NCI-H446 treated with DMSO at 0.1 percent for 48 hours (cell line): ENCODE results near the gene NACAD.

Source experiments
- DNase-seq: peaks from one replicate; lab custom pipeline; 2025; lab: John Stamatoyannopoulos, UW

NACAD gene

DNA sequence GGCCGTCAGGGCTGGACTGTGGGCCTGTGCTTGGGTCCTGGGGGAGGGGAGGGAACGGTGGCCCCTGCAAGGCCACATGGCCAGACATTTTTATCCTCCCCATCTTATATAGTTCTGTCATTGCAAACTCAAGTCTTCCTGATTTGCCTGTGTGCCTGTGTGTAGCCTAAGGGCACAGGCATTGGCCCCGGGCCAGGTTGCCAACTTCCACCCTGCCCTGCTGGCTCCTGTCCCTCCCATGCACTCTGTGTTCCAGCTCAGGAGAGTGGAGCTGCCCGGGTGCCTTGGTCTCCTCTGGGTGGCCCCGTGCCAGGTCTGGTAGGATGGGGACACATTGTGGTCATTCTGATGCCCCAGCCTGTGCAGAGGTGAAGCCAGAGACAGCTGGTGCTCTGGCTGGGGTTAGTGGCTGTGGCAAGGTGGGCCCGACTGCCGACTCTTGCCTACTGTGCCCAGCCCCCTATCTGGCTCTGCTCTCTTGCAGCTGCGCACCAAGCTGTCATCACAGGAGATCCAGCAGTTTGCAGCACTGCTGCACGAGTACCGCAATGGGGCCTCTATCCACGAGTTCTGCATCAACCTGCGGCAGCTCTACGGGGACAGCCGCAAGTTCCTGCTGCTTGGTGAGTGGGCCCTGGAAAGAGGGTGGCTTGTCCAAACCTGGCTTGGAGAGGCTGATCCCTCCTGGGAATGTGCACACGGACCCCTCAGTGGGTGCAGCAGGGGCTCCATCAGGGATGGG is 14.8 kb downstream of the NACAD start:
- no peak for DNase-seq

DNA sequence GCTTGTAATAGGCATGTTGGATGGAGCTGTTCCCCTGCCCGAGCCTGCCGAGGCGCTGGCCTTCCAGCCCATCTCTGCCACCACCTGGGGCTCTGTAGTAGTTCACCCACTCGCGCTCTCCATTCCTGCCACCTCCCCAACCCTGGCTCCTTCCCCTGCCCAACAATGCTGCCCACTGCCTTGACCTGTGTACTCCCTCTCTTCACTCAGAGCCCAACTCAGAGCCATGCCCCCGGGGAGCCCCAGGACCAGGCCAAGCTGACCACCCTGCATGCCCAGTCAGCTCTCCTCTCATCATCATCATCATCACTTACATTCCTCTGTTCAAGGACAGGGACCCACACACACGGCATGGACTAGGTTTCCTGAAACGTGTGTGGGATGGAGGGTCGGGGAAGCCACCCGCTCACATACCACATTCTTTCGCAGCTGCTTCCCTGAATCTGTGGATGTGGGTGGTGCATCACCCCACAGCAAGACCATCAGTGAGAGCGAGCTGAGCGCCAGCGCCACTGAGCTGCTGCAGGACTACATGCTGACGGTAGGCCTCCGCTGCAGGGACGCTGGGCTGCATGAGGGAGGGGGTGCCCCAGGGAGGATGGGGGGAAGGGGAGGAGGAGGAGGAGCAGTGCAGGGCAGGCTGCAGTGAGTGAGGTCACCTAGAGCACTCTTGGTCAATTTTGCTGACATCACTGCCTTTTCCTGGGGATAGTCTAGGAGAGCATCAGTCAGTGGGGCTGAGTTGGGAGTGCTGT is 15.6 kb downstream of the NACAD start:
- no peak for DNase-seq

DNA sequence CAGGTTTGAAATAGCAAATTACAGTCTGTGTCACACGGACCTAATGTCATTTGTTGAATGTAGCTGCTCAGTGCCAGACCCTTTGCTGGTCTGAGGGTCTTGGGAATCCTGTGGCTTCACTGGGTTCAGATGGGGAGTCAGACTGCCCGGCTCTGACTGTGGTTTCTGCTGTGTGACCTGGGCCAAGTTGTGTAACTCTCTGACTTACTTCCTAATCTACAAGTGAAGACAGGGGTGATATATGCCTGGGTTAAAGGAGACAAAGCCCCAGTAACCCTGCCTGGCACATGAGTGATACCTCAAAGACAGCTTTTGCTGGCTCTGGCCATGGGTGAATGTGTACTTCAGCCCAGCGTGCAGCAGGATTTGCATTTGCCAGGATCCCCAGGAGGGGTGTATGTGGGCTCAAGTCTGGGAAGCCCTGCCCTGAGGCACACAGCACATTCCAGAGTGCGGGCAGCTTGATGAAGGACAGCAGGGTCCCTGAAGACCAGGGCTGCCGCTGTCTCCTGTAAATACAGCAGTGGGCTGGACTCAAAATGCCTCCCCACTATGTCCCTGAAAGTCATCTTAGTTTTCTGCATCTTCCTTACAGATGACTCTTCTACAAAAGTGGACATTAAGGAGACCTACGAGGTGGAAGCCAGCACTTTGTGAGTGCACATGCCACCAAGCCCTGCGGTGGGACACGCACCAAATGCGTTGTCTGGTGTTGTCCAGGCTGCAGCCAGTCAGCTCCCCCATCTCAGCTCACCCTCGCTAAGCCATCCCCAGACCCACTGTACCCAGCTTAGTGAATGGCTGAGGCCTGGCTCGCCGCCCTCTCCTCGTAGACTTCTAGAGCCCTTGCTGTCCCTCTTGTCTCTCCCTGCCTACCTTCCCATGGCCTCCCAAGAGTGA is 16.4 kb downstream of the NACAD start:
- DNase-seq, result no peak

DNA sequence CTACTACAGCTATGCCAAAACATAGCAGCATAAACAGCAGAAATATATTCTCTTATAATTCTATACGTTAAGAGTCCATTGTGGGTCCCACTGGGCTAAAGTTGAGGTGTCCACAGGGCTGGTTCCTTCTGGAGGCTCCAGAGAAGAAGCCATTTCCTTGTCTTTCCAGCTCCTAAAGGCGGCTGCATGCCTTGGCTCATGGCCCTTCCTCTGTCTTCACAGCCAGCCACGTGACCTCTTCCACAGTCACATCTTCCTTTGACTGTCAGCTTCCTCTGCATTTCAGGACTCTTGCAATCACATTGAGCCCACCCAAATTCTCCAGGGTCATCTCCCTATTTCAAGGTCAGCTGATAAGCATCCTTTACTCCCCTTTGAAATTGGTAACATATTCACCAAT is 17.2 kb downstream of the NACAD start:
- no peak for DNase-seq

DNA sequence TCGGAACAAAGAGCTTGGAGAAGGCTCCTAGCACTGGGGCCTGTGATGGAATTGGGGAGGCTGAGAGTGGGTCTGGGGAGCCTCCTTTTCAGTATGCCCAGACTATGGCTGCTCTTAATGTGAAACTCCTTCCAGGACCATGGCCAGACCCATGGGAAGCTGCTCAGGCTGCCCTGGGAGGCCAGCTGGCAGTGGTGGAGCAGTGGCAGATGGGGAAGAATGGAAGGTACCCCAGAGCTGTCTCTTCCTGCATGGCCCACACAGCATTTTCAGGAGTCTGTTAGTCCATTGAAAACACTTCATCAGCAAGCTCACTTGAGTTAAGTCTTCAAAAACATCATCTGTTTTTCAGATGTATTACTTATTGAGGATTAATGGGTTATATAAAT is 18.5 kb downstream of the NACAD start:
- no peak for DNase-seq

DNA sequence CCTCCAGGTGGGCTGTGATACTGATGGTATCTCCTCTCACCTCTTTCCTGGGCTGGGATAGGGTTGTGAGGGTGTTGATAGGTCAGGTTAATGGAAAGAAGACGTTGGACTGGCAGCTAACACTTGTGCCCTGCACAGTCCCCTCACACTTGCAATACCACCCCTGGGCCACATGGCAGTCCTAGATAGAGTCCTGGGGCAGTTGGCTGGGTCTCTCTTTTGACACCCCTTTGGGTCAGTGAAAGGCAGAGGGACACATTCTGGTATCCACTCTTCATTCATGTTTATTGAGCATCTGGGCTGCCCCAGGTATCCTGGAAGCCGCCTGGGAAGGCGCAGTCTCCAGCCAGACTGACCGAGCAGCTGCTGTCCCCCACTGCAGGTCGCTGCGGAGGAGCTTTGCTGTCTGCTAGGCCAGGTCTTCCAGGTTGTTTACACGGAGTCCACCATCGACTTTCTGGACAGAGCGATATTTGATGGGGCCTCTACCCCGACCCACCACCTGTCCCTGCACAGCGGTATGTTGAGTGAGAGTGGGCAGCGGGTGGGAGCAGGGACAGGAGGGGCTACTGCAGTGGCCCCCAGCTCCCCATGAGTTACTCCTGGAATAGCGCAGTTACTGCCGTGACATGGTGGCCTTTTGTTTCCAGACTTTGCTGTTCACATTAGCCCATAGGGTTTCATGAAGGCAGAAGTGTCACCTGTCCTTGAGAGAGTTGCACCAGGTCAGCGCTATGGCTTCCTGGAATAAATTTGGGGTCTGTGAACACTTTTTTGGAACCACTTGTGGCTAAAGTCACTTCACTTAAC is 19.1 kb downstream of the NACAD start:
- no peak for DNase-seq

DNA sequence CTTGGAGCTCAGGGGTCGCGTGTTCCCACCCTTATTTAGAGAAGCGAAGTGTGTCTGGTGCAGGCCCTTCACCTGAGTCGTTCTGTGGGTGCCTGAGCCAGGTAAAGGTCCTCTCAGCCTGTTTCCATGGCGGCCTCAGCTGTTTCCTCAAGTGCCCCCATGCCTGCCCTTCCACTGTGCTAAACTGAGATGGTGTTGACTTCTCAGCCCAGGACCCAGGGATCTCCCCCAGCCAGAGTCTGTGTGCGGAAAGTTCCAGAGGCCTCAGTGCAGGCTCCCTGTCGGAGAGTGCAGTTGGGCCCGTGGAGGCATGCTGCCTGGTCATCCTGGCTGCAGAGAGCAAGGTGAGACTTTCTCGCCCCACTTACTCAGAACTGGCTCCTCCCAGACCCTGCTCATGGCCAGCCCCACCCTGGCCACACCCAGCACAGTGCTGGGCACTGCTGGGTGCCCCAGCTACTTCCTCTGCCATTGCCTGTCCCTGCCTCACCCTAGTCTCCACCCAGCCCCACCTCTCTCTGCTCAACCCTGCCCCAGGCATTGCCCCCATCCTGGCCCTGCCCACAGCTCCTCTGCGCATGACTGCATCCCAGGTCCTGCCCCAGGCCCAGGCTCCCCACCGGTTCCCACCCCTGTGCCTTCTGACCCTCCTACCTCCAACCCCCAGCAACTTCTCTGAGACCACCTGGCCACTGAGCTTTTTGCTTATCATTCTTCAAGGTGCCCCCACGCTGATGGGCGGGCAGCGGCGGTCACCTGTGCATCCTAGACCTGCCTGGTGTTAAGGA is 20.3 kb downstream of the NACAD start:
- no peak for DNase-seq

DNA sequence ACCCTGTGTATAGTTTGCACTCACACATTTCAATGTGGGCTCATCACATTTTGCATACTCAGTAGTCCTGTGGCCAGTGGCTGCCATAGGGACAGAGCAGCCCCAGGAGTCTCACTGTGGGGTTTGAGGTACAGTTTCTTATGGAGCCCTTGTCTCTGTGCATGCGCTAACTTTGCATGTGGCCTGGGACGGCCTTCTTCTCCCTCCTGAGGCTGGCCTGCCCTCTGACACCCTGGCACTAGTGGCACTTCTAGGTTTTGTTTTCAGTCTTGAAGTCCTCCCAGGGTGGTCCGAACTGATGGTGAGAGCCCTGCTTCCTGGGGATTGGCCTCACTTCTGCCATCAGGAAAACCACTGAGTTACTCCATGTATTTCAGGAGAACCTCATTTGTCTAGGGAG is 21.2 kb downstream of the NACAD start:
- no peak for DNase-seq

DNA sequence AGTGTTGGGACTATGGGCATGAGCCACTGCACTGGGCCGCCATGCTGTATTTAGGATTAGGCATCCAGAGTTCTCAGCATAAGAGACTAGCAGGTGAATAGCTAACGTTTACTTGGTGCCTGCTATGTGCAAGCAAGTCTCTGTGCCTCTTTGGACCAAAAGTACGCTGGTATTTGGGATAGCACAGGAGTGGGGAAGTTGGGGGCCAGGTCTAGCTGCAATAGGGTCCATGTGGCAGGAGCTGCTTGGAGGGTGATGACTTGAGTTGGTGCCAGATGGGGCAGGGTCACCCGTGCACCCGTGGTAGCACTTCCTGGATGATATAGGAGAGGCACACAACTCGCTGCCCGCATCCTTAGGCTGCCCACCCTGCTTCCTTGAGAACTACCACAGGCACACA is 22.4 kb downstream of the NACAD start:
- DNase-seq, result no peak

DNA sequence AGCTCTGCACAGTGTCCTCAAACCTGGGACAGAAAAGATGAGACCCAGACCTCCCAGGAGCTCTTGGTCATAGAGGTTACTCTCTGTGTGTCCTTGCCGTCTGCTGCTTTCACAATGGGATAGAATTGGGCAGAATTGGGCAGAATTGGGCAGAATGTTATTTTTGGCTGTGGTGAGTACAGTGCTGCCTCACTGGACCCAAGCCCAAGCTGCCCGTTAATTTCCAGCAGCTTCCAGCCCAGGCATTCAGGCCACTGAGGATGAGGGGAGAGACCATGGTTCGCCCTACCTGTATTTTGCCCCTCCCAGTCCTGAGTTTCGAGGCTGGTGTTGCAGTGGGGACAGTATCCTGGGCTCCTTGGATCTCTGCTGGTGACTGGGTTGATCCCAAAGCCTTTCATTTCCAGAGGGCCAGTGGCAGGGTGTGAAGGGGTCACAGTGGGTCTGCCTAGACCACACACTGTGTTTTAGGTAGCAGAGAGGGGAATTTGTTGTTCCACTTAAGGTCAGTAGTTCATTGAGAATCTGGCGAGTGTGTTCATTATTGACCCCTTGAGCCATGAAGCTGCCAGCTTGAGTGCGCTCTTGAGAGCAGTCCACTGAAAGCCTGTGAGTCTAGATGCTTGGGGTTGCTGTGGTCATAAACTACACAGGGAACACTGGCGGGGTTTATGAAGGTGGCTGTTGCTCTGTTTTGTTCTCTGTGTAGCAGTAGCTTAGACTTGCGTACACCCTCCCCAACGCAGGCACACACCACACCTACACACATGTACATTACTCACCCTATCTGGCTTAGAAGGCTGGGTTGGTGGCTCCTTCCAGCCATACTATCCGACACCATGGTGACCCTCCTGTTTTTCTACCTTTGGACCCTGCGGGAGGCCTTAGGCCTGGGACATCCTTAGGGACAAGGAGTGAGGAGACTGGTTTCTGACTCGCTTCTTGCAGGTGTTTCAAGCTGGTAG is 23.5 kb downstream of the NACAD start:
- DNase-seq, result no peak

DNA sequence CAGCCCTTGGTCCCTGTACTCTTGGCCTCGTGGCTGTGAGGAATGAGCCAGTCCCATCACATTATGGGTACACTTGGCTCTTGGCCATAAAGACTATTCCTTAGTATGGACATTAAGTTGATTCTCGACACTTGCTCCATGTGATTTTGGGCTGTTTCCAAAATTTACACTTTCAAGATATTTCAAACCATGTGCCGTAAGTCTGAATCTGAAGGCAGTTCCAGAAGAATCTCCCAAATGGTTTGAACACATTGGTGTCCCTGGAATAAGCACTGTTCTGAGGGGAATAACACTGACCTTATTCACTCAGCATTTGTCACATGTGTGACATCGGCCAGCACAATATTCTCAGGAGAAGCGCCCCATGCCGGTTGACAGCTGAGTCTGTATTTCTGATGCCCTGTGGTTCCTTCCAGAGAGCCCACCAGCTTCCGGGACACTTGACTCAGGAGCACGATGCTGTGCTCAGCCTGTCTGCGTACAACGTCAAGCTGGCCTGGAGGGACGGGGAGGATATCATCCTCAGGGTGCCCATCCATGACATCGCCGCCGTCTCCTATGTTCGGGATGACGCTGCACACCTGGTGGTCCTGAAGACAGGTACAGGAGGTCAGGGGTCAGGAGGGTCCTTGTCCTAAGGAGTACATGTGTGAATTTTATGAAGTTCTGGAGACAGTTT is 24.6 kb downstream of the NACAD start:
- no peak for DNase-seq

DNA sequence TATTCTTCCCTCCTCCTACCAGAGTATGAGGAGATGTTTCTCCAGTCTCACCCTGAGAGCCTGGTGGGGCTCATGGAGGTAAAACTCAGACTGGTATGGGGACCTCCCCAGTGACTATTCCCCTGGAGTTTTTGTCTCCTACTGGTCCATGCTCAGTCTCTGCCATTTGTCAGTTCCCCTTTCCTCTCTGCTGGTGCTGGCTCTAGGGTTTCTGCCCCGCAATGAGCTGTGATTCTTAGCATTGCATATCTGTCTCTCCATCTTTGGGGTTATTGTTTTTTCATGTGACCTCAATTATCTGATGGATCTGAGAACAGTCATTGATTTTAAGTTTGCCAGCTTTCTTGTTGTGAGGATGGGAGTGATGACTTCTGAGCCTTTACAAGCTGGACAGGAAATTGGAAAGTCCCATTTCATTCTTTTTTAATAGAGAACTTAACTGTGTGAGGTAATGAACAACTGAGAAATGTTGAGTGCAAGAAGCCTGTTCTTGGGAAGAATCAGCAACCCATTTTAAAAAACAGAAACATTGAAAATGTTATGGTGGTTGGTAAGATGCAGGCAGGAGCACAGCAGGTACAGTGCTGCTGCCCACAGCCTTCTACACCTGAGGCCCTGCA is 26.9 kb downstream of the NACAD start:
- DNase-seq, result no peak

DNA sequence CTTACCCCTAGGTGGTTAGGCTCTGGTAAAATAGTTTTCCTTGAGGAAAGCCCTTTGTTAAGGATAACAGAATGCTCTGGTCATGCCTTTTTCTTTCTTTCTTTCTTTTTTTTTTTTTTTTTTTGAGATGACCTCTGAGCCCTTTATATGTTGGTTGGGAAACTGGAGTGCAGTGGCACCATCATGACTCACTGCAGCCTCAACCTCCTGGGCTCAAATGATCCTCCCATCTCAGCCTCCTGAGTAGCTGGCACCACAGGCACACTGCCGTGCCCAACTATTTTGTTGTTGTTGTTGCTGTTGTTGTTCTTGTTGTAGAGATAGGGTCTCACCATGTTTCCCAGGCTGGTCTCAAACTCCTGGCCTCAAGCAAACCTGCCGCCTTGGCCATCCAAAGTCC is 27.4 kb downstream of the NACAD start:
- DNase-seq, result no peak

DNA sequence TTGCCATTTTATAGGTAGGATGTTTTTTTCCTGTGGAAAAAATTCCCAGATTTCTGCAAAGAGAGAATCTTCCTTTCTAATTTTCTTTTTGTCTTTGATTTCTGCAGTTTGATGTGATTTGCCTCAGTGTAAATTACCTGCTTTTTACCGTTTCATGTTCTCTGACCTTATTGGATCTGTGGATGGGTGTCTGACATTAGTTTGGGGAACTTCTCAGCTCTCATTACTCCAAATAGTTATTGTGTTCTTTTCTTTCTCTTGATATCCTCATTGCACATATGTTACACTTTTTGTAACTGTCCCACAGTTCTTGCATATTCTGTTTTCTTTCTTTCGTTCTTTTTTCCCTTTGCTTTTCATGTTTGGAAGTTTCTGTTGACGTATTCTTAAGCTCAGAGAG is 28.5 kb downstream of the NACAD start:
- no peak for DNase-seq

DNA sequence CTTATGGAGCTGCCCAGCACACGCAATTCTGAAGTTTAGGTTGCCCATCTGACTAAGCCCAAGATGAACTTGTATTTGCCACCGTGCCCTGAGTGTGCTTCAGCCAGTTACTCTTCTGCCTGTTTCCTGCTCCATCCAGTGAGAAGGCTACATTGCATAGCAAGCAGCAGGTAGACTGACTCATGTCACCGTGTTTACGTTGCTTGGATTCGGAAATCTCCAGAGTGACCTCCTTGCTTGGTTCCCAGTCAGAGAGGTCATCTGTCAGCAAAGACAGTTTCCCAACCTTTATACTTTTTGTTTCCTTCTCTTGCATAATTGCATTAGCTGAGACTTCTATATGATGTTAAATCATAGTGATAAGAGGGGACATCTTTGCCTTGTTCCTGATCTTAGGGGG is 30.9 kb downstream of the NACAD start:
- DNase-seq, result no peak

DNA sequence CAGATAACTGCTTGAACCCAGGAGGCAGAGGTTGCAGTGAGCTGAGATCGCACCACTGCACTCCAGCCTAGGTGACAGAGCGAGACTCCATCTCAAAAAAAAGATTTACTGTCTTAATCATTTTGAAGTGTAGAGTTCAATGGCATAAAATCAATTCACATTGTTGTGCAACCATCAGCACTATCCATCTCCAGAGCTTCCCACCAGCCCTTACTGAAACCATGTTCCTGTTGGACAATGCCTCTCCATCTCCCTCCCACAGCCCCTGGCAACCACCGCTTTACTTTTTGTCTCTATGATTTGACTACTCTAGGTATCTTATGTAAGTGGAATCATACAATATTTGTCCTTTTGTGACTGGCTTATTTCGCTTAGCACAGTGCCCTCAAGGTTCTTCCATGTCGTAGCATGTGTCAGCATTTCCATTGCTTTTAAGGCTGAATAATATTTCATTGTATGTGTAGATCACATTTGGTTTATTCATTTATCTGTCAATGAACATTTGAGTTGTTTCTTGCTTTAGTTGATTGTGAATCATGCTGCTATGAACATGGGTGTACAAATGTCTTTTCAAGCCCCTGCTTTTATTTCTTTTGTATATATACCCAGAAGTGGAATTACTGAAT is 33.1 kb downstream of the NACAD start:
- DNase-seq, result no peak

DNA sequence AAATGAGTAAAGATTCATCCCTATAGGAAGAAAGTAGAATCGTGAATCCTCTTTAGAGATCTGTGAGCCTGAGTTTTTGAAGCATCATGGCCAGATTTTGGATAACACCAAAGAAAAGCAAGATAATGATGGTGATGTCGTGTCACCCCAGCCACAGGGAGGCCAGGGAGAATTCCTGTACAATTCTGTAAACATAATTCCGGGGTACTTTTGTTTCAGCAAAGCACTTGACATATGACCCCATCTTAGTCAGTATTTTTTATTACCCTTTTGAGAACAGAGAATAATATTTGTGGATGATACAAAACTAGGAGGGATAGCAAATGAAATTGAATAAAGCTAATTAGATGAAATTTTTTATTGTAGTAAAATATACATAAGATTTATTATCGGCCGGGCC is 33.8 kb downstream of the NACAD start:
- no peak for DNase-seq

DNA sequence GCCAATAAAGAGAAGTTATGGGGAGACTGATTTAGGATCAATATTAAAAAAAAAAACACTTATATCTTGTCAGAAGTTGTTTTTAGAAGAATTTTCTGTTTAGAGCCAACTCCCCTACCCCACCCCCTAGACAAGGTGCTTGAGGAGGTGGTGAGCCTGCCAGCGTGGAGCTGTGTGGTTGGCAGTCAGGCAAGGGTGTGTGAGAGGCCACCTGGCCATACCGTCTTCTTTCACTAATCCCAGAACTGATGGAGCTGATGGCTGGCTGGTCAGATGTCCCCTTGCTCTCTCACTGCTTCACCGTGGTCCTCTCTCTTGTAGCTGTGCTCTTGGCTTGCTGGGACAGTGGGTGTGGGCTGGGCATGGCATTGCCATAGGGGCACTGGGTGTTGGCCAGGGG is 34.3 kb downstream of the NACAD start:
- no peak for DNase-seq
